CD4-positive, alpha-beta T cell treated with Interferon gamma for 1 hour (primary cell): ENCODE data around the gene ADRA2C.

Source experiments
- DNase-seq: peaks from one replicate; pipeline ENCODE4 v3.0.0-alpha.2; 2020

ADRA2C gene

DNA sequence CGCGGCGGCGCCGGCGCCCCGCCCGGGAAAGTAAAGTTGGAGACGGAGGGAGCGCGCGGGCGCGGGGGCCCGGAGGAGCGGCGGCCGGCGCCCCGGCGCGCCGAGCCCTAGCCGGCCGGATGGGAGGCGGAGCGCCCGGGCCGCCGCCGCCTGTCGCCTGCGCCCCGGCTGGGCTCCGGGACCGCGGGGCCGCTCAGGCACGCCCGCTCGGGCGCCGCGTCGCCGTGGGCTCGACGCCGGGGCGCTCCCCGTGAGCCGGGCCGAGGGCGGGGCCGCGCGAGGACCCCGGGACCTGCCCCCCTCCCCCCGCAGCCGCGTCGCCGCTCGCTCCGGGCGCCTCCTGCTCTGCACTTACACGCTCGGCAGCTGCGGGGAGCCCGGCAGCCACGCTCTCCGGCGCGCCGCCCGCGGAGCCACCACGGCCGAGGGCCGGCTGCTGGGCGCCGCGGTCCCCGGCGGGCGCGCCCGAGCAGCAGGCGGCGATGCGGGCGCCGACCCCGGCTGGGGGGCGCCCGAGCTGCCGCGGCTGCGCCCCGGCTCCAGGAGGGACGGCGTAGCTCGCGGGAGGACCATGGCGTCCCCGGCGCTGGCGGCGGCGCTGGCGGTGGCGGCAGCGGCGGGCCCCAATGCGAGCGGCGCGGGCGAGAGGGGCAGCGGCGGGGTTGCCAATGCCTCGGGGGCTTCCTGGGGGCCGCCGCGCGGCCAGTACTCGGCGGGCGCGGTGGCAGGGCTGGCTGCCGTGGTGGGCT, at the start of gene ADRA2C:
TSS of gene ADRA2C (plus strand) at position 350 of the 749 bp plus-strand sequence. CDS start at position 572, 222 bp downstream.
- no peak for DNase-seq

DNA sequence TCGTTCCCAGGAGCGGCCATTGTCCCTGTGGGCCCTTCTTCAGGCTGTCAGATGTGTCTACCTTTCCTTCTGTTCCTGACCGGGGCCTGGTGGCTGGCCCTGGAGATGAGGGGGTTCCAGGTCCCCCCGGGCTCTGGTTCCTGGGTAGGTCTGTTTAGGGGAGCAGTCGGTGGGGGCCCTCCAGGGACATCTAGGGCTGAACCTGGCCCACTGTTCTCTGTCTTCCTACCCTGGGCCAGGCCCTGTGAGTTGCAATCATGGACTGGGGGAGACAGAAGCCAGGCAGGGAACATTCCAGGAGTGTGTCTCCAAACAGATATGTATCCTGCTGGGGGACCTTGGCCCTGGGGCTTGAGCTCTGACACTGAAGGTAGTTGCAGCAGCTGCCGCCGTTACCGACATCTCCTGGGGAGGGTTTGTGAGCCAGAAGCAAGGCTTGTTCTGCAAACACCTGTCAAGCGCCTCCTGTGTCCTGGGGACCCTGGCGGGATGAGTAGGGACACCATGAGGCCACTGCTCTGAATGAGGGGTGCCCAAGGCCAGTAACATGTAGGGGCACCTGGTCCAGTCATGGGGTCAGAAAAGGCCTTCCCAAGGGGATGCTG, 49.5 kb upstream of the ADRA2C start:
- no peak for DNase-seq

DNA sequence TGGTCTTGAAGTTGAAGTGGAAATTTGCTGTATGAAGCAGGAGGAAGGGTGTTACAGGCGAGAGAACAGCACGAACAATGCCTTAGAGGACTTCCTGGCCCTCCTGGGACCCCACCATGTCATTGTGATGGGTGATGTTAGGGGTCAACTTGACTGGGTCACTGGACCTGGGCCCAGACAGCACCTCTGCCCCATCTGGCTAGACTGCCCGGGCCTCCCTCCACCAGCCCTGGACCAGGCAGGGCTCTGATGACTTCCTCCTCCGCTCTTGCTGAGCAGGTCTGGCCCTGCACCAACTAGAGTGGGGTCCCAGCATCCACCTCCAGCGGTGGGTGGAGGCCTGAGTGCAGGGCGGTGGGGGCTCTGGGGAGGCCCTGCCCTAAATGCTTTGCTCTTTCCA, 48.9 kb upstream of the ADRA2C start:
- no peak for DNase-seq

DNA sequence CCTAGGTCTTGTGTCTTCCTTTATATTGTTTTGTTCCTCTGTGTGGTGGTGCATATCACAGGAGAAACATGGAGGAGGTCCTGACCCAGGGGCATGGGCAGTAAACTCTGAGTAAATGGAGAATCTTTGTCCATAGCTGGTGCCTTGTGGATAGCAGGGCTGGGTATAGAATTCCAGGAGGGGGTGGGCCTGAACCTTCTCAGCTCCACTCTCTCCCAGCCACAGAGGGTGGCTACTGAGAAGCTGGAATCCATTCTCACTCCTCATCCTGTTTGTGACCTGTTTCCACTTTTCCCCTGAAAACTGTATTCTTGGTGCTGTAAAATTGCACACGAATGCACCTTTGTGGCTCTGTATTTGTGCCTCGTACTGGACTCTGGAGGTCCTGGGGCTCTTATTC, 47.7 kb upstream of the ADRA2C start:
- no peak for DNase-seq

DNA sequence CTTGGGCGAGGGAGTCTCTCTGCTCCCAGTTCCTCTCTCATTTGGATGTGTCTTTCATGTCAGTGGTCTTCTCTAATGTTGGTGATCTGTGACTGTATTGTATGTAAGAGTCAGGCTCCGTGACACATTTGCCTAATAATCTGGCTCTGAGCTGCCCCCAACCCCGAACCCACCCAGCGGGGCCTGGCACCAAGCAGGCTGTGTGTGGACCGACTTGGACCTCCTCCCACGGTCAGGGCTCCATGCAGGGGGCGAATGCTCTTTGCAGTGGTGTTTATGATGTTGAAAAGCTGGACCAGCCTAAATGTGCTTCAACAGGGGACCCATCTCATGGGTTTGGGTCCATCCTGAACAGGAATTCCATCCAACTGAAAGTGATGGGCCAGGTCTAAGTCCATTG, 47.0 kb upstream of the ADRA2C start:
- no peak for DNase-seq

DNA sequence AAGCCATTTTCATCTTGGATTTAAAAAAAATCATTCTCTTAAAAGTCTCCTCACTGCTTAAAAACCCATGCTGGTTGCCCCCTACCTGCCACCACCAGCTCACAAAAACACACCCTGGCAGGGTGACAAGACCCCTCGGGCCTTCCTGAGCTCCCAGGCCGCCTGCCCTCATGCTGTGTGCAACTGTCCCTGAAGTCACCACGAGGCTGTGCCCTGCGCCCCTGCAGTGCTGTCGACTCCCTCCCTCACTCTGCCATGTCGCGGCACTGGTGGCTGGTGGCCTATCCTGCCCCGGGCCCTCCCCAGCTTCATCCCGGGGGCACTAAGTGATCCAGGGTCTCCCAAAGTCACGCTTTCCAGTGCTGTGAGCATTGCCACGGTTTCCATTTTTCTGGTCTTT, 46.3 kb upstream of the ADRA2C start:
- DNase-seq: no peak

DNA sequence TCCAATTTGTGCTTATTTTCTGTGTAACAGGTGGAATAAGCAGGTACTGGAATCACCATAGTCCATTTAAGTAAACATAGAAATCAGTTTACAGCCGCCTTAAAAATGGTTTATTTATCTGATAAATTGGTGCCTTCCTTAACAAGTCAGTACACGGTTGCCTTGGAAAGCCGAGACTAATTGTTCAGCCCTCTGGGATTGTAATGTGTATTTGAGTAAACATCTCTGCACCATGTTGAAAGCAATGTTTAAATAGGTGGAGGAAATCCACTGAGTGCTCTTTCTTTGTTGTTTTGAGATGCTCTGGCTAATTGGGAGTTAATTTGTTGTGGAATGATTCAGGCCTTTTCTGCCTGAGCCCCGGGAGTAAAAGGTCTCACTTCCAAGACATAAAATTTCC, 45.7 kb upstream of the ADRA2C start:
- DNase-seq: no peak

DNA sequence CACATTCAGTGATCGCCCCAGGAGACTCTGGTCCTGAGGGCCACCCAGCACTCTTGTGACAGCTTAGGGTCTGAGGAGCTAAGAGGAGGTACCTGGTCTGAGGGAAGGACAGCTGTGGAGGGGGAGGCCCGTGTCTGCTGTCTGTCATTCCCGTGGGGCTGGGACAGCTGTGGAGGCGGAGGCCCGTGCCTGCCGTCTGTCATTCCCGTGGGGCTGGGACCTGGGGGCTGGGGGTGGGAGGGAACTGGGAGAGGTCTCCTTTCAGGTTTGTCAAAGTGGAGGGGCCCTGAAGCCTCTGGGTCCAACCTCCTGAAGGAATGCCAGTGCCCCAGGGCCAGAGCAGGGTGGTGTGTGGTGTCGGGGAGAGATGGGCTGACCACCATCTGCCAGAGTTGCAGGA, 45.0 kb upstream of the ADRA2C start:
- DNase-seq: no peak

DNA sequence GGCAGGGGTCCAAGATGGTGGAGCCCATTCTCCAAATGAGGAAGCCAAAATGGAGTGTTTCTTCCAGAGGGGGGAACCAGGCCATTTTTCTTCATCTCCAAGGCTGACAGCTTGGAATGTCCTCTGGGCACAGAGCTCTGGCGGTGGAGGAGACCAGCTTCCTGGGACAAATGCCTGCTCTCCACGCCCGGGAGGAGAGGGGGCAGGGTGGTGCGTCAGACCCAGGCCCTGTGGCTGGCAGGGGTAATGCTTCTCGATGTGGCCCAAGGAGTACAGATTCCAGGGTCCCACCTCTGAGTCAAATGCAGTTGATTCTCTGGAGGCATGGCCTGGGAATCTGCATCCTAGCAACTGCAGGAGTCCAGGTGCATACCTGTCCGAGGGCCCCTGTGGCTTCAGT, 44.6 kb upstream of the ADRA2C start:
- DNase-seq: no peak

DNA sequence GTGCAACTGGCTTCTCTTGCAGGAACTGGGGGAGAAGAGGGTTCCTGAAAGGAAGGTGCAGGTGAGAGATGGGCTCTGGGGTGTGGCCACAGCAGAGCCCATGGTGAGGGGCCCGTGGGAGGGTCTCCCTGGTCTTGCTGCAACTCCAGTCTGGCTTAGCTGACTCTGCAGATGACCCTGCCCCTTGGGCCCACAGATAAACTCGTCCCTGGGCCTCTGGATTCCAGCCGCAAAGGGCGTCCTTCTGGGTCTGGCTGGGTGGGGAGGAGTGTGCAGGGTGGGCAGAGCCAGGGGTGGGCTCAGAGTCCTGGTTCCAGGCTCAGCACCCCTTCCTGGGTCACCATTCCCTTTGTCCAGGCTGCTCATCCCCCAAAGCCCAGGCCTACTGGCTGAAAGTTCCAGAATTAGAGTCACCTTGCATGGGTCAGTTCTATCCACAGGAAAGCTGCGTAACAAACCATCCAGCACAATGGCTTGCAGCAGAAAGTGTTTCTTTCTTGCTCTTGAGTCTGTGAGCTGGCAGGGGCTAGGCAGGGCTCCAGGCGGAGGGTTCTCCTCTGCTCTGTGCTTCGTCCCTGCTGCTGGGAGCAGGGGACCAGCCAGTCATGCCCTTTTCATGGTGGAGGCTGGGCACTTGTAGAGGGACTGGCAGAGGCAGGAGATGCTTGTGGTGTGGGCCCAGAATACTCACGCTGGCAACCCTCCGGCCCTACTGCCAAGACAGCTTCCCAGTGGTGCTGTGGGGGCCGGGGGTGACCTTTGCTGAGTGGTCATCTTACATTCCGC, 43.5 kb upstream of the ADRA2C start:
- DNase-seq: no peak

DNA sequence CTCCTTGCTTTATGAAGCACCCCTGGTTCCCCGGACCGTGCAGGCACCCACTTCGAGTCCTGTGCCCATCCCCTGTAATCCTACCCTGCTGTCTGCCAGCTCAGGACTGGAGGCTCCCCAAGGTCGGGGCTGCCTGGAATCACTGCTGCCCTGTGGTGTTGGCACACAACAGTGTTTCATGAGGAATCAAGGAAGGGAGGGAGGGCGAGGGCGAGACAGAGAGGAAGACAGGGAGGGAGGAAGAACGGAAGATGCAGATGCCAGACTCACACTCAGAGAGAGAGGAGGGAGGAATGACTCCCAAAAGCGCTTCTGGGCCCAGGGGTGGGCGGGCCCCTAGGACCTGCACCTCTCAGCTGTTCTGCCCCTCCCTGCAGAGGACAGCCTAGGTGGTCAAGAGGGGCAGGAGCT, 42.9 kb upstream of the ADRA2C start:
- DNase-seq: no peak

DNA sequence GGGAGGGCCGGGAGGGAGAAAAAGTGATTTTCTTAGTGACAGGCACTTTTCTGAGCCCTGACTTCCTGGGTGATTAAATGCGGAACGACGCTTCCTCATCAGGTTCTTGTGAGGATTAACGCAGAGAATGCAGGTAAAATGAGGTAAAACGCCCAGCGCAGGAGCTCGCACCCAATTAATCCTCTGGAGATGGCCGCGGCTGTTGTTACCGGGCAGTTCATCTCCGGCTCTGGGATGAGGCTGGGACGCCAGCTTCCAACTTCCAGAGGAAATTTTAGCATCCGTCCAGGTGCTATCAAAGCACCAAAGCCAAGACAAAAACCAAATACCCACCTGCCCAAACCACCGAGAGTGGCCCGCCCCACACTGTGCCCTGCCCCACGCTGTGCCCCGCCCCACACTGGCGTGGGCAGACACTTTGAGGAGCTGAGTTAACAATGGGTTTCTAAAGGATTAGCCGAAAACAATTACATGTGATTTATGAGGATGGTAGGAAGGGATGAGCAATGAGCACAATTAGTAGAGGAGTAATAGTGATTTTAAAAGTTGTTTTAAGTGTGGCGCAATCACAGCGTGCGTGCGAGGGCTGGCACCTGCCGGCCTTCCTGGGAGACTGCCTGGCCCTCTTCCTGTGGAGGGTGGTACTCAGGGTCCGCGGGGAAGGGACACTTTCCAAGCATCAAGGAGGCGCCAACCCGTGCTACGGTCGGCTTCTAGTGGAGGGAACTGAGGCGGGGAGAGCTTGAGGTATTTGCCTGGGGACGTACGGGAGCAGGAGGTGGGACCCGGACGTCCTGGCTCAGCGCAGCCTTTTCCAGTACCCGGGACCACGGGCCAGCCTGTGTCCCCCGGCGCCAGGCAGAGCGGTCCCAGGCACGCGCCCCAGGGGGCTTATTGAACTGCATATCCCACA, 41.6 kb upstream of the ADRA2C start:
- DNase-seq: no peak

DNA sequence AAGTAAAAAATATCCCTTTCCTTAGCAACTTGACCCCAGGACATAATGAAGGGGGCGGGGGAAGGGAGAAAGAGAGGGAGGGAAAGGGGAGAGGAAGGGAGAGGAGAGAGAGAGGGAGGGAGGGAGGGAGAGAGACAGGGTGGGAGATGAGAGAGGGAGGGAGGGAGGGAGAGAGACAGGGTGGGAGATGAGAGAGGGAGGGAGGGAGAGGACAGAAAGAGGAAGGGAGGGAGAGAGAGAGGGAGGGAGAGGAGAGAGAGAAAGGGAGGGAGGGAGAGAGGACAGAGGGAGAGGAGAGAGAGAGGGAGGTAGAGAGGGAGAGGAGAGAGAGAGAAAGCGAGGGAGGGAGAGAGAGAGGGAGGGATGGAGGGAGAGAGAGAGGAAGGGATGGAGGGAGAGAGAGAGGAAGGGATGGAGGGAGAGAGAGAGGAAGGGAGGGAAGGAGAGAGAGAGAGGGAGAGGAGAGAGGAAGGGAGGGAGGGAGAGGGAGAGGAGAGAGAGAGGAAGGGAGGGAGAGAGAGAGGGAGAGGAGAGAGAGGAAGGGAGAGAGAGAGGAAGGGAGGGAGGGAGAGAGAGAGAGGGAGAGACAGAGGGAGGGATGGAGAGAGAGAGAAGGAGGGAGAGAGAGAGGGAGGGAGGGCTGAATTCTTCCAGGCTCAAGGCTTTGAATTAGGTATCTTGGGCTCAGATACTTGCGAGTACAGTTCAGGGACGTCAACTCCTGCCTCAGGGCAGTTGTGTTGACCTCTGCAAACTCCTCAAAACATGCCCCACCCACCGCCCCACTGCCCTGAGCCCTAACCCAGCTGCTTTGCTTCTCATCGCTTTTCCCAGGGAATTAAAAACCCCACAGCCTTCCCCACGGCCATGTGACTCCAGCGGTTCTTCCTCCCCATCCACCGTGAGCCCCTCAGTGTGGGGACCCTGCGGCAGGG, 40.0 kb upstream of the ADRA2C start:
- no peak for DNase-seq

DNA sequence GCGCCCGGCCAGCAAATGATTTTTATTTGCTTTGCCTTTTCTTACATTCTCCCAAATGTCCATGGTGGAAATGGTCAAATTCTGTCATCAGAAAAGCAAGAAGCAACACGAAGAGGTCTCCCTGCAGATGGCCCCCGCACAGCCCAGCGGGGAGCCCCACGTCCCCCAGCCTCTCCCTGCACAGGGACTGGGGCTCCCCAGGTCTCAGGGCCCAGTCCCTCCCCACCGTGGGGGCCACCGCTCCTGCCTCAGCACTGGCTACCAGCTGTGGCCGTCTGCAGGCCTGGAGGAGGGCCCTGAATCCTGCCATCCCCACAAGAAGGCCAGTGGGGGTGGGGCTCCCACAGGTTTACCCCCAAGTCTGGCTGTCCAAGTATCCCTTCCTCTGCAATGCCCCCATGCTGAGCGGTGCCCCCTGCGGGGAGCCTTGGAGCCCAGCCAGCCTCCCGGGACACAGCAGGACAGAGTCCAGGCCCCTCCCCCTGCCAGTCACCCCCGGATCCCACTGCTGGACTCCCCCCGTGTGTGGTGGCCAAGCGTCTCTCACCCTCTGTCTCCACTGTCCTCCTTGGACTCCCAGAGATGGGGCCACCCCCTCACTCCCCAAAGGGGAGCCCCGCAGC, 38.2 kb upstream of the ADRA2C start:
- DNase-seq: no peak

DNA sequence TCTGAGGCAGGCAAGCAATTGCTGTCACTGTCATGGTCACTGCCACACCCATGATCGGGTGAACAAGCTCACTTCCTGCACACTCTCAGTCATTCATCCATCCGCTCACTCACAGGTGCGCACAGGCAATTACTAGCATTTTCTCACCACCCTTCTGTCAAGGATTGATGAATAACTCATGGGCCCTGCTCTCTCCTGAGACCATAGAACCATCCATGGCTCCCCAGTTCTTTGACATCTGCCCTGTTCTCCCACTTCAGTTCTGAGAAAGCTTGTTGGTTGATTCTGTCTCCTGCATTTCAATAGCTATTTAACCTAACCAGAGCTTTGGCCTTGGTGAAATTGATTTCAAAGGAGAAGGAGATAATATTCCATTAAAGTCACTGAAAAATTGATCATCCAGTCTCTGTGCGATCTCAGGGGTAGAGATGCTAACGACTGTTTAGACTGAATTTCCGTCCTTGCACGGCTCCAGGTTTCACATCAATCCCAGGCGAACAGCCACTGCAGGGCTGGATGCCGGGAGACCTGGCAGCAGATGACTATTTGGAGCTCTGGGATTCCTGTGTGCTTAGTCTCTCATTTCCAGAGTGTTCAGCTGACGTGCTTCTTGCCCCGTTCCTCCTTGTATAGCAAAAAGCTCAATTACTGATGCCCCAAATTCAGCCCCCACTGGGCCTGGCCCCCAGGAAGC, 36.9 kb upstream of the ADRA2C start:
- DNase-seq: no peak

DNA sequence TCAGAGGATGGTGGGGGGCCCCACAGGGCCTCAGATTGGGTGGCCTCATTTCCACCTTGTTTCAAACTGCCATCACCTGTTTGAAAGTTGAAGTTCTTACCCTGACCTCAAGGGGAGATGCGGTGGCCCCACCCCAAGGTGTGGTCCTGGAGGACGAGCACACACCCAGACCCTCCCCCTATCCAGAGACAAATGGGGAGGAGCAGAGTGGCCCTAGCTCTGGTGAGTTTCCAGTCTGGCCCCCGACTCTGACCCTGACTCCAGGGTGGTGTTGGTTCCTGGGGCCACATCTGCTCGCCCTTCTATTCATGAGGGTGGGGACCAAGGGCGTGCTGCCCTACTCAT, 36.3 kb upstream of the ADRA2C start:
- DNase-seq: no peak

DNA sequence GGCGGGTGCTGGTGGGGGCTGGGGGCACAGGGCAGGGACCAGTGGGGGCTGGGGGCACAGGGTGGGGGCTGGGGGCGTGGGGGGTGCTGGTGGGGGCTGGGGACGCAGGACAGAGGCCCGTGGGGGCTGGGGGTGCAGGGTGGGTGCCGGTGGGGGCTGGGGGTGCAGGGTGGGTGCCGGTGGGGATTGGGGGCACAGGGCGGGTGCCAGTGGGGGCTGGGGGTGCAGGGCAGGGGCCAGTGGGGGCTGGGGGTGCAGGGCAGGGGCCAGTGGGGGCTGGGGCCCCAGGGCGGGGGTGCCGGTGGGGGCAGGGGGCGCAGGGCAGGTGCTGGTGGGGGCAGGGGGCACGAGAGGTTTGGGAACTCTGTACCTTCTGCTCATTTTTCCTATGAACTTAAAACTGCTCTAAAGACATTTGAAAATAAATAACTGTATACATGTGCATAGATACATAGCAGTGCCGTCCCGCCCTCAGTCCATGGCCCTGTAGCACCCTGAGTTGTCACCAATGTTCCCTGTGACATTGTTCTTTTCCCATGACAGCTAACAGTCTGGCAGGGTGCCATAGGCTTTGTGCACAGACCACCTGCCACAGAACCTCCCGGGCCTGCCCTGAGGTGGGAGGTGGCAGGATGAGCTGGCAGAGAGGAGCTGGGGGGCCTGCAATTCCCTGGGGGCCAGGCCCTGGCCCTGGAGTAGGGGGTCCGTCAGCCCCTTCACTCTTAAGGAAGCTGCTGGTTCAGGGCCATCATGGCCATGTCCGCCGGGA, 35.6 kb upstream of the ADRA2C start:
- no peak for DNase-seq

DNA sequence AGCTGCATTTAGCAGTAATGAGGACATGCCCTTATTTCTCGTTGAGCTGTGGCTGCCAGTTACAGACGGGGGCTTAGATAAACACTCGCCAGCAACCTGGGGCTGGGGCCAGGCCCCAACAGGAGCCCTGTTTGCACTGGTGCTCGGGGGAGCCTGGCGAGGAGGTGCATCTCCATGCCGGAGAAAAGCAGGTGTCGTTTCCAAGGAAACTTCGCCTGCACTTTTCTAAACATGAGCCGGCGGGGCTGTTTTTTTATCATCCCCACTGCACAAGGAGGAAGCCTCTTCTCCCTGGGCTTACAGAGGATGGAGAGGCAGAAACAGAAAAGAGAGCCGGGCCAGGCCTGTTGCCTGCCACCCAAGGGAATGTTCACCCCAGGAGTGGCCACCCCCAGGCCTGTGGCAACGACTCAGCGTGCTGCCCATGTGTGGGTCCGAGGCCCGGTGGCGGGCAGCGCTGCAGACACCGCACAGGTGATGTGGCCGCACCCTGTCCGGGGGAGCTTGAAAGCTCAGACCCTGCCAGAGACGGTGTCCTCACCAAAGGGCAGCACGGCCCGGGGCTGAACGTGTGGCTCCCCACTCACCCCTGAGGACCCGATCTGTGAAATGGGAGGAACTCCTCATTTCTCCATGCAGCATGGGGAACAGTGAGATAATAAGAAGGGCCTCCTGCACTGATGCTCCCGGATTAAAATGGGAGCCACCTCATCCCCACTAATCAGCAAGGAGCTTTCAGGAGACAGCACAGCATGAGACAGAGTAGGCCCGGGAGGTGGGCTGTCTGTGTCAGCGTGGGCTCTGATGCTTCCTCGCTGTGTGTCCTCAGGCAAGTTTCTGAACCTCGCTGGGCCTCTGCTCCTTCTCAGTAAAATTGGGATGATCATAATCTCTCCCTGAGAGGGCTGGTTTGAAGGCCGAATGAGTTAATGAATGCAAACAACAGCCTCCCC, 33.8 kb upstream of the ADRA2C start:
- no peak for DNase-seq

DNA sequence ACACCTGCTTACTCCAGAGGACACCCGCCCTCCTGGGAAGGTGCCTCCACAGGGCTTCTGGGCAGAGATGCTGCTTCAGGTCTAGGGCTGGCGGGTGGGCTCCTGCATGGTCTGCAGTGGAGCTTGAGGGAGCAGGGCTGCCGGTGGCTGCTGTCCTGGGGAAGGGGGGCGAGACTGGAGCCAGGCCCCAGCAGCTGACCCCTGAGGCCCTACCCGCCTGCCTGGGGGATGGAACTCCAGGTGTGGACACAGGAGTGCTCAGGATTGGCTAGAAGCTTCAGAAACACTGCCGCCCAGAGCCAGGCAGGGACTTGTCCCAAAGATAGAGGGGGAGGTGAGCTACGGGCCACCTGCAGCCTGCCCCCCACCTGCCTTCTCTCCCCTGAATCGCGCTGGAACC, 33.0 kb upstream of the ADRA2C start:
- DNase-seq: no peak
